Panc1 (cell line): Measurements from ENCODE around the gene ADGRB3.

Experiments used
- CTCF ChIP-seq: fragments of 450-650 bp; IDR thresholded peaks from 2 replicates; pipeline ENCODE4 v1.5.1; 2017; ENCODE audit warnings: mild to moderate bottlenecking
- POLR2AphosphoS5 ChIP-seq: IDR thresholded peaks from 2 replicates; pipeline ENCODE4 v1.6.1; 2012; ENCODE audit warnings: mild to moderate bottlenecking, low read depth, low read length, moderate library complexity
- REST ChIP-seq, 2 experiments: IDR thresholded peaks; 2 replicates each; pipeline ENCODE4 v1.6.1; 2011 to 2012; ENCODE audit warnings: low read depth in 2 of 2, control low read depth in 1 of 2, low read length in 1 of 2, mild to moderate bottlenecking in 1 of 2, moderate library complexity in 1 of 2; ENCODE audit not compliant: insufficient read depth in 1 of 2

- no peak for TF ChIP-seq POLR2AphosphoS5
- TF ChIP-seq CTCF = no peak
- no peak for TF ChIP-seq REST (IDR thresholded peaks at IDR 0.05; ENCODE audit: insufficient read depth in 1 of 2, low read depth in 2 of 2, low read length in 1 of 2)
Measured at GRCh38 chr6:69138893-69139494, 503.9 kb downstream of the ADGRB3 start.
